Esophagus squamous epithelium (tissue), 5 donors: Measurements from ENCODE around the gene LRRC10B. TPM values are rescaled to one million over a fixed set of nuclear protein-coding genes. Genes with fewer than 3 reads are reported as not detected.

Experiments
- DNase-seq: peaks from one replicate; lab custom pipeline; 2025; lab: John Stamatoyannopoulos, UW
- H3K27ac ChIP-seq, 4 donors: fragments of 200-600 bp; sonication (generic); one replicate each; pipeline ENCODE4 v1.5.1; 2016 to 2019; ENCODE audit warnings: mild to moderate bottlenecking in 1 of 4
- H3K27me3 ChIP-seq, 4 donors: fragments of 200-600 bp; sonication (generic); 1 replicate in 3 of 4; 2 replicates in 1 of 4; pipeline versions ENCODE4 v1.5.1 to v1.6.0; 2017 to 2021; ENCODE audit warnings: antibody characterized with exemption in 1 of 4
- H3K36me3 ChIP-seq, 3 donors: fragments of 200-600 bp; sonication (generic); one replicate each; pipeline ENCODE4 v1.5.1; 2016 to 2019
- H3K4me1 ChIP-seq, 3 donors: fragments of 200-600 bp; sonication (generic); one replicate each; pipeline ENCODE4 v1.5.1; 2017 to 2019
- H3K4me3 ChIP-seq, 4 donors: fragments of 200-600 bp; sonication (generic); 1 replicate in 3 of 4; 2 replicates in 1 of 4; pipeline ENCODE4 v1.5.1; 2016 to 2019; ENCODE audit warnings: mild to moderate bottlenecking in 2 of 4, moderate library complexity in 1 of 4
- H3K9me3 ChIP-seq, 3 donors: fragments of 200-600 bp; sonication (generic); one replicate each; pipeline ENCODE4 v1.5.1; 2016 to 2019
- CTCF ChIP-seq, 6 experiments: fragments of 450-650 bp in 4 of 6; fragments of 200-600 bp in 2 of 6; sonication (generic) in 2 of 6; IDR thresholded peaks; one replicate each; pipeline ENCODE4 v1.5.1; 2016 to 2019; ENCODE audit warnings: antibody characterized with exemption in 6 of 6, mild to moderate bottlenecking in 4 of 6, moderate library complexity in 4 of 6
- POLR2A ChIP-seq, 4 donors: fragments of 450-650 bp; IDR thresholded peaks; one replicate each; pipeline ENCODE4 v1.6.1; 2017; ENCODE audit warnings: antibody characterized with exemption in 4 of 4, mild to moderate bottlenecking in 4 of 4, moderate library complexity in 3 of 4
- WGBS, 2 donors: methylation state at CpG; one replicate each; pipeline ENCODE4 v1.1.5; 2018; 5-methylcytosine and 5-hydroxymethylcytosine counted together
- intact Hi-C: fragments of 100-400 bp; cut with DNase I; formaldehyde crosslinking; loops from one replicate; pipeline ENCODE4 v1.15.0; 2022
- total RNA-seq, 4 donors: library from RNA; depleted of rRNA; stranded (reverse); fragments of >200 nt; gene quantifications; one replicate each; pipeline ENCODE4 v1.1.0, GENCODE V29; 2016
- donor health status: DM: yes; HTN: yes; CAD: no.

Gene LRRC10B
- total RNA-seq, 4 donors from 2014 or later: 0.76 to 1.3 TPM; not detected in 2

GRCh38 chr11:61544466-61544865 is 35.9 kb downstream of the LRRC10B start:
- H3K4me1 ChIP-seq: no peaks in the 10 kb centered on the region
- H3K4me3 ChIP-seq: no peak overlapping the region
- no peak for DNase-seq
- H3K27me3 ChIP-seq: peaks cover 0 to 58% (median 0%) of the 10 kb centered on the region in 4 donors
- intact Hi-C loops: no loop called here
- 78 to 79% methylated on average over 3 of the region's 6 CpGs for WGBS, 2 donors
- H3K27ac ChIP-seq: no peak overlapping the region
- H3K9me3 ChIP-seq: no peaks in the 10 kb centered on the region
- TF ChIP-seq CTCF (IDR thresholded peaks at IDR 0.05): no peak
- no peak for TF ChIP-seq POLR2A (IDR thresholded peaks at IDR 0.05)
- no peaks in the 10 kb centered on the region for H3K36me3 ChIP-seq

- no peak overlapping the region for H3K4me3 ChIP-seq
- WGBS, 2 donors: 67 to 87% methylated on average over 1 to 7 of the region's 7 CpGs
- no peak for DNase-seq
- no peaks in the 10 kb centered on the region for H3K4me1 ChIP-seq
- H3K27ac ChIP-seq: no peak overlapping the region
- intact Hi-C loops: no loop called here
- H3K27me3 ChIP-seq: peaks cover 0 to 65% (median 0%) of the 10 kb centered on the region in 4 donors
- TF ChIP-seq POLR2A (IDR thresholded peaks at IDR 0.05) (no peak), CTCF (IDR thresholded peaks at IDR 0.05) (peak in 1 of 6 experiments; percentile 42)
- H3K36me3 ChIP-seq: no peaks in the 10 kb centered on the region
- no peaks in the 10 kb centered on the region for H3K9me3 ChIP-seq
Measured at GRCh38 chr11:61545341-61545740, 36.8 kb downstream of the LRRC10B start.

- Histone ChIP-seq H3K36me3 (no peaks in the 10 kb centered on the region), H3K27ac (no peak overlapping the region), H3K27me3 (peaks cover 0 to 69% (median 0%) of the 10 kb centered on the region in 4 donors), H3K4me1 (no peaks in the 10 kb centered on the region), H3K9me3 (no peaks in the 10 kb centered on the region), H3K4me3 (no peak overlapping the region)
- DNase-seq: no peak
- intact Hi-C loops: no loop called here
- WGBS, 2 donors: 80% methylated on average over 1 of the region's 32 CpGs
- TF ChIP-seq POLR2A (IDR thresholded peaks at IDR 0.05): no peak
- no peak for TF ChIP-seq CTCF (IDR thresholded peaks at IDR 0.05)
Measured at GRCh38 chr11:61545921-61546320, 37.4 kb downstream of the LRRC10B start.

- intact Hi-C loops: no loop called here
- DNase-seq: no peak
Measured at GRCh38 chr11:61546663-61547062, 38.1 kb downstream of the LRRC10B start.

GRCh38 chr11:61547246-61547645 is 38.7 kb downstream of the LRRC10B start:
- 67 to 77% methylated on average over 17 to 19 of the region's 19 CpGs for WGBS, 2 donors
- Histone ChIP-seq H3K27ac (no peak overlapping the region), H3K4me1 (no peaks in the 10 kb centered on the region), H3K9me3 (no peaks in the 10 kb centered on the region), H3K4me3 (no peak overlapping the region), H3K27me3 (peaks cover 0 to 72% (median 0%) of the 10 kb centered on the region in 4 donors), H3K36me3 (no peaks in the 10 kb centered on the region)
- no peak for TF ChIP-seq CTCF (IDR thresholded peaks at IDR 0.05)
- TF ChIP-seq POLR2A (IDR thresholded peaks at IDR 0.05): no peak
- intact Hi-C loops: no loop called here
- DNase-seq: no peak

More at GRCh38 chr11:61546663-61547062, 38.1 kb downstream of the LRRC10B start:
- no peak overlapping the region for H3K27ac ChIP-seq
- H3K36me3 ChIP-seq: no peaks in the 10 kb centered on the region
- peaks cover 0 to 72% (median 0%) of the 10 kb centered on the region in 4 donors for H3K27me3 ChIP-seq
- H3K4me3 ChIP-seq: no peak overlapping the region
- WGBS, 2 donors: 38 to 42% methylated on average over 2 to 7 of the region's 20 CpGs
- TF ChIP-seq POLR2A (IDR thresholded peaks at IDR 0.05): no peak
- TF ChIP-seq CTCF (IDR thresholded peaks at IDR 0.05): no peak
- H3K4me1 ChIP-seq: no peaks in the 10 kb centered on the region
- no peaks in the 10 kb centered on the region for H3K9me3 ChIP-seq
